SK-N-SH treated with all-trans-retinoic acid at 6 μM for 48 hours (cell line): ENCODE measurements around the gene TSSC4.
"Not testable (repeated sequence)": the region's sequence is repeated elsewhere in the genome, so short reads cannot be mapped to it uniquely, and the experiment has no call there.

Source experiments
- ATAC-seq: fragments of 200-7000 bp; cut with Tn5 transposase; 3 replicates; pipeline ENCODE4 v1.9.1; 2020; ENCODE audit warnings: mild to moderate bottlenecking, moderate library complexity
- ARNTL ChIP-seq: fragments of 450-650 bp; formaldehyde crosslinking; IDR thresholded peaks from 2 replicates; pipeline ENCODE4 v1.5.0; 2020; ENCODE audit warnings: low read depth, mild to moderate bottlenecking, moderate library complexity, borderline replicate concordance
- BACH2 ChIP-seq: fragments of 250-450 bp; sonication (Bioruptor Pico); IDR thresholded peaks from 2 replicates; pipeline ENCODE4 v1.9.0; 2021; ENCODE audit warnings: mild to moderate bottlenecking, borderline replicate concordance
- CSDC2 ChIP-seq: fragments of 250-450 bp; sonication (Bioruptor Pico); IDR thresholded peaks from 2 replicates; pipeline ENCODE4 v1.5.0; 2020; ENCODE audit warnings: mild to moderate bottlenecking, moderate library complexity
- ESRRG ChIP-seq: fragments of 250-450 bp; sonication (Bioruptor Pico); IDR thresholded peaks from 2 replicates; pipeline ENCODE4 v1.6.1; 2021; ENCODE audit warnings: mild to moderate bottlenecking
- GLIS3 ChIP-seq: fragments of 250-450 bp; sonication (Bioruptor Pico); IDR thresholded peaks from 2 replicates; pipeline ENCODE4 v1.5.0; 2020; ENCODE audit warnings: mild to moderate bottlenecking, moderate library complexity
- ISL1 ChIP-seq: fragments of 250-450 bp; sonication (Bioruptor Pico); IDR thresholded peaks from 2 replicates; pipeline ENCODE4 v2.1.2; 2022; ENCODE audit warnings: mild to moderate bottlenecking, moderate library complexity
- OSR1 ChIP-seq: fragments of 250-450 bp; sonication (Bioruptor Pico); IDR thresholded peaks from 2 replicates; pipeline ENCODE4 v1.8.0; 2022; ENCODE audit warnings: moderate library complexity, mild to moderate bottlenecking, inconsistent platforms
- PPARA ChIP-seq: fragments of 250-450 bp; sonication (Bioruptor Pico); IDR thresholded peaks from 2 replicates; pipeline ENCODE4 v1.5.0; 2020; ENCODE audit warnings: mild to moderate bottlenecking, borderline replicate concordance
- RARB ChIP-seq: fragments of 250-450 bp; sonication (Bioruptor Pico); IDR thresholded peaks from 2 replicates; pipeline ENCODE4 v1.8.0; 2021; ENCODE audit warnings: mild to moderate bottlenecking, moderate library complexity
- SNAI2 ChIP-seq: fragments of 250-450 bp; sonication (Bioruptor Pico); IDR thresholded peaks from 2 replicates; pipeline ENCODE4 v1.5.0; 2020; ENCODE audit warnings: mild to moderate bottlenecking, moderate library complexity
- TCF4 ChIP-seq: fragments of 250-450 bp; sonication (Bioruptor Pico); IDR thresholded peaks from 2 replicates; pipeline ENCODE4 v1.8.0; 2021; ENCODE audit warnings: mild to moderate bottlenecking, moderate library complexity, borderline replicate concordance
- TOX ChIP-seq: fragments of 250-450 bp; sonication (Bioruptor Pico); IDR thresholded peaks from 2 replicates; pipeline ENCODE4 v1.8.0; 2021; ENCODE audit warnings: mild to moderate bottlenecking, moderate library complexity, borderline replicate concordance
- ZC3H10 ChIP-seq: fragments of 250-450 bp; sonication (Bioruptor Pico); IDR thresholded peaks from 2 replicates; pipeline ENCODE4 v1.5.1; 2021; ENCODE audit warnings: mild to moderate bottlenecking, moderate library complexity
- ZFP3 ChIP-seq: fragments of 250-450 bp; sonication (Bioruptor Pico); IDR thresholded peaks from 2 replicates; pipeline ENCODE4 v1.5.0; 2020; ENCODE audit warnings: mild to moderate bottlenecking, moderate library complexity
- ZFP30 ChIP-seq: fragments of 450-650 bp; formaldehyde crosslinking; IDR thresholded peaks from 2 replicates; pipeline ENCODE4 v1.5.0; 2022; ENCODE audit warnings: mild to moderate bottlenecking, moderate library complexity
- ZNF565 ChIP-seq: fragments of 450-650 bp; formaldehyde crosslinking; conservative IDR thresholded peaks from 2 replicates; pipeline ENCODE4 v1.5.0; 2020; ENCODE audit warnings: low read depth, mild to moderate bottlenecking, moderate library complexity
- ZNF8 ChIP-seq: fragments of 450-650 bp; formaldehyde crosslinking; IDR thresholded peaks from 2 replicates; pipeline ENCODE4 v1.5.0; 2020; ENCODE audit warnings: mild to moderate bottlenecking, moderate library complexity
- TF ChIP-seq, protein P1 (sequence below): fragments of 250-450 bp; sonication (Bioruptor Pico); IDR thresholded peaks from 2 replicates; pipeline ENCODE4 v1.5.1; 2021; ENCODE audit warnings: mild to moderate bottlenecking, moderate library complexity
- TF ChIP-seq, protein P2 (sequence below): fragments of 250-450 bp; sonication (Bioruptor Pico); IDR thresholded peaks from 2 replicates; pipeline ENCODE4 v1.8.0; 2021; ENCODE audit warnings: low read depth, mild to moderate bottlenecking, moderate library complexity, borderline replicate concordance
- TF ChIP-seq, protein P3 (sequence below): fragments of 250-450 bp; sonication (Bioruptor Pico); IDR thresholded peaks from 2 replicates; pipeline ENCODE4 v1.5.0; 2020; ENCODE audit warnings: mild to moderate bottlenecking, moderate library complexity
- TF ChIP-seq, protein P4 (sequence below): fragments of 250-450 bp; sonication (Bioruptor Pico); IDR thresholded peaks from 2 replicates; pipeline ENCODE4 v1.8.0; 2020; ENCODE audit warnings: mild to moderate bottlenecking, moderate library complexity, borderline replicate concordance

The TSSC4 gene

DNA sequence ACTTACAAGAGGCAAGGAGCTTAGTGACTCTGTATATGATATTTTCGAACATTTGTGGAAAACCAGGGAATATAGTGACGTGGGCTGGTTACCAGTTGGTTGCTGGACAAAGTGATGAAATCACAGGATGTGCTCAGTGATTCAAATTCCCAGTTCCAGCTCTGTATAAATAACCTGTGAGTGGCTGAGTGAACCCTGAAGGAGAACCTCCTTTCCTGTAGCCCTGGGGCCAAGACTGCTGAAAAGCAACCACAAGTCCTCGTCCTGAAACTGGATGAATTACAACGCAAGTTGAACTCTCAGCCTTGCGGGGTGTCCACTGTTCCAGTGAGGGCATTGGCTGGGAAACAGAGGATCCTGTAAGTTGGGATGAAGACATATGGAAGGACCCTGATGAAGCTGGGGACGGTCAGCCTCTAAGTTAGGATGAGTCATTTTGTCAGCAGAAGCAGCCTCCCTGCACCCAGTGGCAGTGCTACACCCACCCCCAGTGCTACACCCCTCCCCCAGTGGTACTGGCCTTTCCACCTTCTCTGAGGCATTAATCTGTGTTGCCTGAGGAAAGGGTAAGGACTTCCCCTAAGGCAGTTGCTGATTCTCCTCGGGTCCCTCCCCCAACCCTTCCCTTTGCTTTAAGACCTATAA, 45.4 kb upstream of the TSSC4 start:
- TF ChIP-seq ZNF8 (CRISPR knock-in tag) (no peak), ZFP30 (CRISPR knock-in tag) (no peak), OSR1 (CRISPR knock-in tag) (no peak), BACH2 (CRISPR knock-in tag) (no peak)
- TF ChIP-seq, all 23 proteins: peak for 0
- no peak for ATAC-seq

DNA sequence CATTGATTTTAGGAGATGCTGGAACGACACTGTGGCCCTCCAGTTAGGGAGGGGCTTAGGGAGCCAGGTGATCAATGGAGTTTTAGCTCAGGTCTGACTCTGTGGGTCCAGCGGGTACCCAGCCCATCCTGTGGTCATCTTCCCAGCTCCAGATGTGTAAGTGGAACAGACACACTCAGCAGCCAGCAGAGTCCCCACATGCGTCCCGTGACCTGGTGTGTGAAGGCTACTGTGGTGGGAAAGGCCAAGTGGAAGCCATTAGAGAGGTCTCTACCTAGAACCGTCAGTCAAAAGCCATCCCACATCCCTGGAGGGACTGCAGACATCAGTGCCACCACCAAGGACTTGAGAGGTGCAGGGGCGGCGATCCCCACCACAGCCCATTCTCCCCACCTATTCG, 43.3 kb upstream of the TSSC4 start:
- no peak for ATAC-seq
- no peak for TF ChIP-seq ZC3H10 (CRISPR knock-in tag)
- TF ChIP-seq PPARA (CRISPR knock-in tag), result no peak
- TF ChIP-seq ZFP30 (CRISPR knock-in tag), result no peak
- TF ChIP-seq ESRRG, result no peak
- no peak for TF ChIP-seq GLIS3 (CRISPR knock-in tag)
- TF ChIP-seq, protein P1, sequence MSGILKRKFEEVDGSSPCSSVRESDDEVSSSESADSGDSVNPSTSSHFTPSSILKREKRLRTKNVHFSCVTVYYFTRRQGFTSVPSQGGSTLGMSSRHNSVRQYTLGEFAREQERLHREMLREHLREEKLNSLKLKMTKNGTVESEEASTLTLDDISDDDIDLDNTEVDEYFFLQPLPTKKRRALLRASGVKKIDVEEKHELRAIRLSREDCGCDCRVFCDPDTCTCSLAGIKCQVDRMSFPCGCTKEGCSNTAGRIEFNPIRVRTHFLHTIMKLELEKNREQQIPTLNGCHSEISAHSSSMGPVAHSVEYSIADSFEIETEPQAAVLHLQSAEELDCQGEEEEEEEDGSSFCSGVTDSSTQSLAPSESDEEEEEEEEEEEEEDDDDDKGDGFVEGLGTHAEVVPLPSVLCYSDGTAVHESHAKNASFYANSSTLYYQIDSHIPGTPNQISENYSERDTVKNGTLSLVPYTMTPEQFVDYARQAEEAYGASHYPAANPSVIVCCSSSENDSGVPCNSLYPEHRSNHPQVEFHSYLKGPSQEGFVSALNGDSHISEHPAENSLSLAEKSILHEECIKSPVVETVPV (CRISPR knock-in tag), result no peak
- no peak for TF ChIP-seq CSDC2
- TF ChIP-seq ISL1, result no peak
- TF ChIP-seq, protein P2, sequence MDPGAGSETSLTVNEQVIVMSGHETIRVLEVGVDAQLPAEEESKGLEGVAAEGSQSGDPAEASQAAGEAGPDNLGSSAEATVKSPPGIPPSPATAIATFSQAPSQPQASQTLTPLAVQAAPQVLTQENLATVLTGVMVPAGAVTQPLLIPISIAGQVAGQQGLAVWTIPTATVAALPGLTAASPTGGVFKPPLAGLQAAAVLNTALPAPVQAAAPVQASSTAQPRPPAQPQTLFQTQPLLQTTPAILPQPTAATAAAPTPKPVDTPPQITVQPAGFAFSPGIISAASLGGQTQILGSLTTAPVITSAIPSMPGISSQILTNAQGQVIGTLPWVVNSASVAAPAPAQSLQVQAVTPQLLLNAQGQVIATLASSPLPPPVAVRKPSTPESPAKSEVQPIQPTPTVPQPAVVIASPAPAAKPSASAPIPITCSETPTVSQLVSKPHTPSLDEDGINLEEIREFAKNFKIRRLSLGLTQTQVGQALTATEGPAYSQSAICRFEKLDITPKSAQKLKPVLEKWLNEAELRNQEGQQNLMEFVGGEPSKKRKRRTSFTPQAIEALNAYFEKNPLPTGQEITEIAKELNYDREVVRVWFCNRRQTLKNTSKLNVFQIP (CRISPR knock-in tag), result no peak
- TF ChIP-seq ZFP3 (CRISPR knock-in tag), result no peak
- TF ChIP-seq BACH2 (CRISPR knock-in tag), result no peak
- no peak for TF ChIP-seq ZNF565 (CRISPR knock-in tag)
- no peak for TF ChIP-seq ZNF8 (CRISPR knock-in tag)
- no peak for TF ChIP-seq TCF4 (CRISPR knock-in tag)
- no peak for TF ChIP-seq ARNTL (CRISPR knock-in tag)
- TF ChIP-seq TOX, result no peak
- TF ChIP-seq, protein P3, sequence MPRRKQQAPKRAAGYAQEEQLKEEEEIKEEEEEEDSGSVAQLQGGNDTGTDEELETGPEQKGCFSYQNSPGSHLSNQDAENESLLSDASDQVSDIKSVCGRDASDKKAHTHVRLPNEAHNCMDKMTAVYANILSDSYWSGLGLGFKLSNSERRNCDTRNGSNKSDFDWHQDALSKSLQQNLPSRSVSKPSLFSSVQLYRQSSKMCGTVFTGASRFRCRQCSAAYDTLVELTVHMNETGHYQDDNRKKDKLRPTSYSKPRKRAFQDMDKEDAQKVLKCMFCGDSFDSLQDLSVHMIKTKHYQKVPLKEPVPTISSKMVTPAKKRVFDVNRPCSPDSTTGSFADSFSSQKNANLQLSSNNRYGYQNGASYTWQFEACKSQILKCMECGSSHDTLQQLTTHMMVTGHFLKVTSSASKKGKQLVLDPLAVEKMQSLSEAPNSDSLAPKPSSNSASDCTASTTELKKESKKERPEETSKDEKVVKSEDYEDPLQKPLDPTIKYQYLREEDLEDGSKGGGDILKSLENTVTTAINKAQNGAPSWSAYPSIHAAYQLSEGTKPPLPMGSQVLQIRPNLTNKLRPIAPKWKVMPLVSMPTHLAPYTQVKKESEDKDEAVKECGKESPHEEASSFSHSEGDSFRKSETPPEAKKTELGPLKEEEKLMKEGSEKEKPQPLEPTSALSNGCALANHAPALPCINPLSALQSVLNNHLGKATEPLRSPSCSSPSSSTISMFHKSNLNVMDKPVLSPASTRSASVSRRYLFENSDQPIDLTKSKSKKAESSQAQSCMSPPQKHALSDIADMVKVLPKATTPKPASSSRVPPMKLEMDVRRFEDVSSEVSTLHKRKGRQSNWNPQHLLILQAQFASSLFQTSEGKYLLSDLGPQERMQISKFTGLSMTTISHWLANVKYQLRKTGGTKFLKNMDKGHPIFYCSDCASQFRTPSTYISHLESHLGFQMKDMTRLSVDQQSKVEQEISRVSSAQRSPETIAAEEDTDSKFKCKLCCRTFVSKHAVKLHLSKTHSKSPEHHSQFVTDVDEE (CRISPR knock-in tag), result no peak

DNA sequence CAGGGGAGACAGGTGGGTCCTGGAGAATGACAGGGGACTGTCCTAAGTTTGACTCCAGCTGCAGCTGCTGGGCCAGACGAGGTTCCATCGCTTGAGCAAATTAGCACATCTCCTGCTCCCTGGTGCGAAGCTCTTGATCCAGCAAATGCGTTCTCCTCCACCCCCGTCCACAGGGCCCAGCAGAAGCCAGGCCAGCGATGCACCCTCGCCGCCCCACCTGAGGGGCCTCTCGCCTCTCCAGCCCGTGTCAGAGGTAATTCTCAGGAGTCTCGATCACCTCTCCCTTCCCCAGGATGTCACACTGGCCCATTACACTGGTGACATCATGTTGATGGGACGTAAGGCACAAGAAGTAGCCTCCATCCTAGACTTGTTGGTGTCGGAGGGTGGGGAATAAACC, 42.9 kb upstream of the TSSC4 start:
- ATAC-seq, result not testable (repeated sequence)

DNA sequence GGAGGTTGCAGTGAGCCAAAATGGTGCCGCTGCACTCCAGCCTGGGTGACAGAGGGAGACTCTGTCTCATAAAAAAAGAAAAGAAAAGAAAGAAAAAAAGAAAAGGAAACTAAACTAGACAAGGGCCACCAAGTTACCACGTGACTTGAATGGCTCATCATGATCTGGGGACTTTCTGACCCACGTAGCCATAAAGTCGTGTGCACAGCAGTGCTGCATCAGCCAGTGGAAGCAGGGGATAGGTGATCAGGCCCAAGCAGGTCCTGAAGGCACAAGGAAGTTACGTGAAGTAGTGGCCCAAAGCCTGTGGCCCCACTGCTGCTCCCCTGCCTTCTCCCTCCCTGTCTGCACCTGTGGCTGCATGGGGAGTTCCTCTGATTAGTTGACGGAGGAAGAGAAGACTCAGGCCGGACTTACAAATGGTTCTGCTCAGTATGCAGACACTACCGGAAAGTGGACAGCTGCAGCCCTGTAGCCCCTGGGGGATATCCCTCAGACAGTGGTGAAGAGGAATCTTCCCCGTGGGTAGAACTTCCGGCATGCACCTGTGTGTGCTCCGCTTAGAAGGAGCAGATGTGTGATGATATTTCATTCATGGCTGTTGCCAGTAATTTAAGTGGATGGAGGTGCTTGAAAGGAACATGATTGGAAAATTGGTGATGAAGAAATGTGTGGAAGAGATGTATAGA, 41.7 kb upstream of the TSSC4 start:
- TF ChIP-seq, protein P4, sequence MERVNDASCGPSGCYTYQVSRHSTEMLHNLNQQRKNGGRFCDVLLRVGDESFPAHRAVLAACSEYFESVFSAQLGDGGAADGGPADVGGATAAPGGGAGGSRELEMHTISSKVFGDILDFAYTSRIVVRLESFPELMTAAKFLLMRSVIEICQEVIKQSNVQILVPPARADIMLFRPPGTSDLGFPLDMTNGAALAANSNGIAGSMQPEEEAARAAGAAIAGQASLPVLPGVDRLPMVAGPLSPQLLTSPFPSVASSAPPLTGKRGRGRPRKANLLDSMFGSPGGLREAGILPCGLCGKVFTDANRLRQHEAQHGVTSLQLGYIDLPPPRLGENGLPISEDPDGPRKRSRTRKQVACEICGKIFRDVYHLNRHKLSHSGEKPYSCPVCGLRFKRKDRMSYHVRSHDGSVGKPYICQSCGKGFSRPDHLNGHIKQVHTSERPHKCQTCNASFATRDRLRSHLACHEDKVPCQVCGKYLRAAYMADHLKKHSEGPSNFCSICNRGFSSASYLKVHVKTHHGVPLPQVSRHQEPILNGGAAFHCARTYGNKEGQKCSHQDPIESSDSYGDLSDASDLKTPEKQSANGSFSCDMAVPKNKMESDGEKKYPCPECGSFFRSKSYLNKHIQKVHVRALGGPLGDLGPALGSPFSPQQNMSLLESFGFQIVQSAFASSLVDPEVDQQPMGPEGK (CRISPR knock-in tag), result no peak
- TF ChIP-seq RARB (no peak), SNAI2 (no peak)
- ATAC-seq, result no peak
